GM12865 (cell line): ENCODE results near the gene THEM4.

Source experiments
- DNase-seq: peaks from one replicate; pipeline ENCODE4 v3.0.0; 2010; ENCODE audit warnings: low read depth
- H3K4me3 ChIP-seq: 2 replicates; pipeline ENCODE4 v1.5.1; 2011; ENCODE audit warnings: mild to moderate bottlenecking, low read depth, low read length, control low read depth
- TF ChIP-seq, protein P1 (sequence below): IDR thresholded peaks from 2 replicates; pipeline ENCODE4 v1.5.1; 2011; ENCODE audit warnings: low read length, control low read depth, low read depth, inconsistent platforms; ENCODE audit not compliant: insufficient read depth; ENCODE audit errors: missing control alignments

Gene THEM4

DNA sequence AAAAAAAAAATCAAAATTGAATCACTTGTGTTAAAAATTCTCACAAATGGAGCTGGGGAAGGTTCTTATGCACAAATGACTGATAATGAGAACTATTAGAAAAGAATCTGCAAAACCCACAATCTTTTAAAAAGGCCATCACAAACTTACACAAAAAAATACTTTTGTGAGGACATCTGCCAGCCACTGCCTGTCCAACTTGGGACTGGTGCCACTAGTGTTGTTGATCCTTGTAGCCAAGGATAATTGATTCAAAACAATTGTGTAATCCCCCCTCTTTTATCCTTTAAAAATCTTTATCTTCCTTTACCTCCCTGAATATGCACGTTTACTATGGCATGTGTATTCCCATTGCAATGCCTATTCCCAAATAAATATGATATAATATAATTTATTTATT lies 39.2 kb upstream of the THEM4 start:
- TF ChIP-seq, protein P1, sequence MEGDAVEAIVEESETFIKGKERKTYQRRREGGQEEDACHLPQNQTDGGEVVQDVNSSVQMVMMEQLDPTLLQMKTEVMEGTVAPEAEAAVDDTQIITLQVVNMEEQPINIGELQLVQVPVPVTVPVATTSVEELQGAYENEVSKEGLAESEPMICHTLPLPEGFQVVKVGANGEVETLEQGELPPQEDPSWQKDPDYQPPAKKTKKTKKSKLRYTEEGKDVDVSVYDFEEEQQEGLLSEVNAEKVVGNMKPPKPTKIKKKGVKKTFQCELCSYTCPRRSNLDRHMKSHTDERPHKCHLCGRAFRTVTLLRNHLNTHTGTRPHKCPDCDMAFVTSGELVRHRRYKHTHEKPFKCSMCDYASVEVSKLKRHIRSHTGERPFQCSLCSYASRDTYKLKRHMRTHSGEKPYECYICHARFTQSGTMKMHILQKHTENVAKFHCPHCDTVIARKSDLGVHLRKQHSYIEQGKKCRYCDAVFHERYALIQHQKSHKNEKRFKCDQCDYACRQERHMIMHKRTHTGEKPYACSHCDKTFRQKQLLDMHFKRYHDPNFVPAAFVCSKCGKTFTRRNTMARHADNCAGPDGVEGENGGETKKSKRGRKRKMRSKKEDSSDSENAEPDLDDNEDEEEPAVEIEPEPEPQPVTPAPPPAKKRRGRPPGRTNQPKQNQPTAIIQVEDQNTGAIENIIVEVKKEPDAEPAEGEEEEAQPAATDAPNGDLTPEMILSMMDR, result no peak
- no peak for DNase-seq
- H3K4me3 ChIP-seq, result no peak overlapping the region

DNA sequence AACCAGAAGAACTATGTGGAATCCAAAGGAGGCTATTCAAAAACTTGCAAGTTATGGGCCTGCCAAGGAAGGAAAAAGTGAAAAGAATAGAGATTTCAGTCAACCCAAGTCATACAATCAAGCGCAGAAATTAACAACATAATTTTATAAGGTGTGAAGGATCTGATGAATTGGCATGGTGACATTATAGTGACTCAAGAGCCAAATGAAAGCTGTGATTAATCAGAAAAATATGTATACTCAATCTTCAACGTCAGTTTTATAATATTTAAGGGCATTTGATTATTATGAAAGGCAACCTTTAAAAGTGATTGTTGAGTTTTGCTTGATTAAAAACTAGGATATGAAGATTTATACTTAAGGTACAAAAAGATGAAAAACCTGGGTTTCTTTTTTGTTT lies 37.8 kb upstream of the THEM4 start:
- TF ChIP-seq, protein P1, result no peak
- H3K4me3 ChIP-seq, result no peak overlapping the region
- DNase-seq, result no peak

DNA sequence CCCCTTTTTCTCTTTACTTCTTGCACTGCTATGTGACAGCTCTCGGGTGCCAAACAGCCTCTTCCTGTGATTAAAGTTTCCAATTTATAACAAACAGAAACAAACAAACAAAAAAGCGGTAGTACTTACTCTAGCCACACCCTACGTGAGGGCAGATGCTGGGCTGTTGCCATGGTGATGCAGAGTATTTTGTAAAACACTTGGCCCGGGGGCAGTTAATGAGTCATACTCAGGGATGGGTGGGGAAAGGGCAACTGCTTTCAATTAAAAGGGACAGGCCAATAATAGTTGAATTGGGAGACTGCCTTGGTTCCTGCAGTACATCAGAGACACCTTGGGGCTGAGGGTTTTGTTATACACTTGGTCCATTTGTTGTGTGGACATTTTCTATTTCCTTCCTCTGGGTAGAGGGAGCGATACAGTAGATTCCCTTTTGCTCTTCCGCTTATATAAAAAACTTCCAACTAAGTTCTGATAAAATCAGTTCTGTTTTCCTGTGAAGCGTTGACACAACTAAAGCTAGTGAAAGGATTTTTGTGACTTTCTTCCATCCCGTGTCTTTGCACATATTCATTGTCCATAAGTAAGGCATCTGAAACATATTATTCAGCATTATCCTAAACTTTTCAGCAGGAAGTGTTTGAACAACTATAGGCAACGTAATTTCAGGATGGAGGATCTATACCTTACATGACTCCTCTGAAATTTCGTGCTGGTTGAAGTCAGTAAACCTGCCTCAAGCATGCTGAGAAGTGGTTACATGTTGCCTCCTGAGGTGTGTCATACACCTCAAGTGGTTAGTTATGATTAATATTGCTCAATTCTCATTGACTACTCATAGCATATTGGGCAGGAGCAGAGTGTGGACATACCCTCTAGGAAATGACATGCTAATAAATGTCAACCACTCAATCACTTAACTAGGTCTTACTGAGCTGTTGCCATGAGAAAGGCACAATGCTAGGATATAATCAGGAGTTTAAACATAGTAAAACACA lies 36.7 kb upstream of the THEM4 start:
- TF ChIP-seq, protein P1, result no peak
- DNase-seq, result peak; percentile 75
- H3K4me3 ChIP-seq, result no peak overlapping the region

DNA sequence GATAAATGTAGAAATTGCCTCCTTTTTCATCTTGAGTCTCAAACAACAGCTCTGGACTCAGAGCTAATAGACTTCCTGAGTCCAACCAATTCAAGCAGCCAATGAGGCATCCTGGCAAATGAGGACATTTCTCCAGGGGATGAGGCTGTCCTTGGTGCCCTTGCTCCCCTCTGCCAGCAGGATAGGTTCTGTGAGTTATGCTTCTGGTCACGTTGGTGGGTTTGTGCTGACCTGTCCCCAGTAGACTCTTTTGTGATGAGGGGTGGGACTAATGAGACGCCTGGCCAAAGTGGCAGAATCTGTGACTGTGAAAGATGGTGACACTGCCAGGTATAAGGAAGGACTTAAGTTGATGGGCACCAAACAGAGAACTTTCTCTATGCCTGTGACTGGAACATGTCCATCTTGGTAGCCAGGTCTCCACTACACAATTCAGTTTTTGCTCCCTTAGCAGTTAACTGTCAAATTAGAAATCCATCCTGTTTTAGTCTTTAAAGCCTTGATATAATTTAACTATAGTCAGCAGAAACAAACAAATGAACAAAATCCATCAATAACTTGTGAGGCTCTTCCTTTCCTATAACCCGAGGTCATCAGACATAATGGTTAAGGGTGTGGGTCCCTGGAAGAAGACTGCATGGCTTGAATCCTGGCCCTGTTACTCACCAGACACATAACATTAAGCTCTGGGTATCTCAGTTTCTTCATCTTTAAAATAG lies 35.7 kb upstream of the THEM4 start:
- no peak for DNase-seq
- H3K4me3 ChIP-seq, result no peak overlapping the region
- TF ChIP-seq, protein P1, result no peak

DNA sequence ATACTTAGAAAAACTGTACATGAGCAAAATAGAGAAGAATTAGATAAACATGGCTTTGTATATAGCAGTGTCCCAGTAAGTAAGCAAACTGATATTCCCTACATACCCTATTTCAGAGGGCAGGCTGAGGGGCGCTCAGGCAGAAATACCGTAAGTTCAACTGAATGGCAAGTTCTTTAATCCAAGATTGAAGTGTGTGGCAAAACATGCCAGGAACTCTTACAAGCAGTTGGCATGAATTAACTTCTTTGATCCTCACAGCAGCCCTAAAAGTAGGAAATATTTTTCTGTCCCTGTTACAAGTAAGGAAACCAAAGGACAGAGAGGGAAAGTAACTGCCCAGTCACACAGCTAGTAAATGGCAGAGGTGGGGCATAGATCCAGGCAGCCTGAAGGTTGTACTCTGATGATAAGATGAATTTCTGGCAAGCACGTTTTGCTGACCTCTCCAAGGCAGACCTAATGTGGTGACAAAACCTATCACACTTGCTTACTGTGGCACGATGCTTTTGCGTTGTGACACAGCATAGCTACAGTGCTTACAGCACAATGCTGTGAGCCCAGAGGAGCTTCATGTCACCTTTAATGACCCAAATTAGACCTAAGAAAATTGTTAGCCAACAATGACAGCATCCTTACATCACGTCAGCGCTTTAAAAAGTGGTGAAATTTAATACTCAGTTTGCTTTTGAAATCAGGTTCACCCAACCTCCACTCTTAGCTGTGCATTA lies 35.0 kb upstream of the THEM4 start:
- H3K4me3 ChIP-seq, result no peak overlapping the region
- TF ChIP-seq, protein P1, result no peak
- no peak for DNase-seq

DNA sequence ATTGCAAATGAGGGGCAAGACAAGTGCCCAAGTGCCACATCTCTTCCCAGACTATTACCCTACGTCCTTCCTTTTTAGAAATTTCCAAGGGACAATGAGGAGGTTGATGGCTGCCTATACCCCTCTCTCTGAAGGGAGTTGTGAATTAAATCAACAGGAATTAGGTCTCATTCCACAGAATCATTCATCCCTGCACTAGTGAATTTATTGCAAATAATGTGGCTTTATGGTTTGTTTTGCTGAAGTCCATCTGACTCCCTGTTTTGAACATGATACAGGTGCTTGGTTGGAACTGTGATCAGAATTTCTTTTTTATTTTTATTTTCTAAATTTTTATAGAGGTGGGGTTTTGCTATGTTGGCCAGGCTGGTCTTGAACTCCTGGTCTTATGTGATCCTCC lies 34.3 kb upstream of the THEM4 start:
- TF ChIP-seq, protein P1, result no peak
- H3K4me3 ChIP-seq, result no peak overlapping the region
- no peak for DNase-seq
